Measurements from ENCODE around the gene RHD.
A peak's percentile ranks its signal among the peaks of the same experiment; 100 is the strongest.
"Not testable (repeated sequence)": the region's sequence is repeated elsewhere in the genome, so short reads cannot be mapped to it uniquely, and the experiment has no call there.

The RHD gene

GRCh38 chr1:25308168-25308567, 35.9 kb downstream of the RHD start:
- DNase-seq (ENCODE audit: low read depth): not testable (repeated sequence)

- peak; percentile 89 for DNase-seq (ENCODE audit: low read depth)
Measured at GRCh38 chr1:25309085-25309484, 36.8 kb downstream of the RHD start.

- DNase-seq (ENCODE audit: low read depth): peak; percentile 33
Measured at GRCh38 chr1:25309486-25309885, 37.2 kb downstream of the RHD start.

DNA sequence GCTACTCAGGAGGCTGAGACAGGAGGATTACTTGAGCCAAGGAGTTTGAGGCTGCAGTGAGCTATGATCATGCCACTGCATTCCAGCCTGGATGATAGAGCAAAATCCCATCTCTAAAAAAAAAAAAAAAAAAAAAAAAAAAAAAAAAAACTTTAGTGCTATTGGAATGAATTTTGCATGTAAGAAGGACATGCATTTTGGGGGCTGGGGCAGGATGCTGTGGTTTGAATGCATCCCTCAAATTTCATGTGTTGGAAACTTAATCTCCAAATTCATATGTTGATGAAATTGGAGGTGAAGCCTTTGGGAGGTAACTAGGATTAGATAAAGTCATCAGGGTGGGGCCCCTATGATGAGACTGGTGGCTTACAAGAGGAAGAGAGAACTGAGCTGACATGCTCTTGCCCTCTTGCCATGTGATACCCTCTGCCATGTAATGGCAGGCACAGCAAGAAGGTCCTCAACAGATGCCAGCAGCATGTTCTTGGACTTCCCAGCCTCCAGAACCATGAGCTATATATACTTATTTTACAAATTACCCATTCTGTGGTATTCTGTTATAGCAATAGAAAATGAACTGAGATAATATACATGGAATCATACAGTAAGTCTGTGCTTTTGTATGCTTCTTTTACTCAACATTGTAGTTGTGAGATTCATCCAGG, 40.6 kb downstream of the RHD start:
- not testable (repeated sequence) for DNase-seq (ENCODE audit: low read depth)

DNA sequence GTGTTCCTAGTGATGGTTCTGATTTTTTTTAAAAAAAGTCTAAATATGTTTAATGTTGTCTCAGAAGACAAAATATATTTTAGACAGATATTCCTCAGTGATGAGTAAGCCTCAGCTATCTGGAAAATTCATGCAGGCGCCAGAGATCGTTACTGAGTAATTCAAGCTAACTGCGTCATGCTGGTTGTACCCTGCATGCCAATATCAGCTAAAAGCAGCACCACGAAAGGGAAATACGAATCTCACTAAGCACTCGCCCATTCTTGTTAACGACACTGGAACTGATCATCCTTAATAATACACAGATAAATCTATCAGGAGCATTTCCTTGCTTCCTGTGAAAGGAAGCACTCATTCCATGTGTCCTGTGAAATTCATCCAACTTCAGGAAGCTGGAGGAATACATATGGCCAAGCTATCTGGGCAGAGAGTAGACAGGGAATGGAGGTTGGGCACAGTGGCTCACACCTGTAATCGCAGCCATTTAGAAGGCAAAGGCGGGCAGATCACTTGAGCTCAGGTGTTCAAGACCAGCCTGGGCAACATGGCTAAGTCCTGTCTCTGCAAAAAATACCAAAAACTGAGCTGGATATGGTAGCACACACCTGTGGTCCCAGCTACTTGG, 48.1 kb downstream of the RHD start:
- DNase-seq (ENCODE audit: low read depth): peak; percentile 87

- DNase-seq (ENCODE audit: low read depth): not testable (repeated sequence)
Measured at GRCh38 chr1:25322127-25322526, 49.8 kb downstream of the RHD start.

DNA sequence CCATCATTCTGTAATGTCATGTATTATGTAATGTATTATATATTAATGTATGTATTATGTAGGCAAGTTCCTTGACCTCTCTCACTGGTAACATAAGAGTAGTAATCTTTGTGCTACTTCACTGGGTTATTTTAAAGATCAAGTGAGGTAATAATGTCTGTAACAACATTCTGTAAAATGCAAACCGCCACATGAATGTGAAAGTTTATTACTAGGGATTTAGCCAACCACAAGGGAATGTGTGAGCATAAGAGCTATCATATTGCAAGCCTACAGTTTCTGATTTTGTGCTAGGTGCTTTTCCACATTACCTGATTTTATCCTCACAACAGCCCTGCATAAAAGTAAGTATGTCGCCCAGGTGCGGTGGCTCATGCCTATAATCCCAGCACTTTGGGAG, 52.1 kb downstream of the RHD start:
- DNase-seq (ENCODE audit: low read depth): not testable (repeated sequence)

DNA sequence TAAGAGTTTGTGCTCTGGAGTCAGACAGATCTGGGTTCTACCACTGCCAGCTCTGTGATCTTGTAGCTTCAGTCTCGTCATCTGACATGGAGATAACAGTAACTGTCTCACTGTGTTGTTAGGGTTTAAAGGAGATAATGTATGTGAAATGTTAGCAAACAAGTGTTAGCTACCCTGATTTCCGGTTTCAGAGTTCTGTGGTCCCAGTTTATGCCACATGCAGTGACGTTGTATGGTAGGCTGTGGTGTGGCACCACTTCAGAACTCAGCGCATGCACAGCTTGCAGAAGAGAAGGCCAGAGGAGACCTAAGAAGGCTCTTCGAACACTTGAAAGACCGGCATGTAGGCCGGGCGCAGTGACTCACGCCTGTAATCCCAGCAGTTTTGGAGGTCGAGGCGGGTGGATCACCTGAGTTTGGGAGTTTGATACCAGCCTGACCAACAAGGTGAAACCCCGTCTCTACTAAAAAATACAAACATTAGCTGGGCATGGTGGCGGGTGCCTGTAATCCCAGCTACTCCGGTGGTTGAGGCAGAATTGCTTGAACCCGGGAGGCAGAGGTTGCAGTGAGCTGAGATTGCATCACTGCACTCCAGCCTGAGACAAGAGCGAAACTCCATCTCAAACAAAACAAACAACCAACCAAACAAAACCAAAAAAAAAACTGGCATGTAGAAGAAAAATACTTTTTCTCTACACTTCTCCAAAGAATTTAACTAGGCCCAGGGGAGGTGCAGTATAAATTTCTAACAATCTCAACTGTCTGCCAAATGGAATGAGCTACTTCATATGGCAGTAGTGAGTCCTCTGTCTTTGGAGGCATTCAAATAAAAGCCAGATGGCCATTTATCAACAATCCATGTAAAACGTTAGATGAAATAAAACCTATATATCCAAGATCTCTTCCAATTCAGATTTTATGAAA, 55.8 kb downstream of the RHD start:
- DNase-seq (ENCODE audit: low read depth): not testable (repeated sequence)

DNA sequence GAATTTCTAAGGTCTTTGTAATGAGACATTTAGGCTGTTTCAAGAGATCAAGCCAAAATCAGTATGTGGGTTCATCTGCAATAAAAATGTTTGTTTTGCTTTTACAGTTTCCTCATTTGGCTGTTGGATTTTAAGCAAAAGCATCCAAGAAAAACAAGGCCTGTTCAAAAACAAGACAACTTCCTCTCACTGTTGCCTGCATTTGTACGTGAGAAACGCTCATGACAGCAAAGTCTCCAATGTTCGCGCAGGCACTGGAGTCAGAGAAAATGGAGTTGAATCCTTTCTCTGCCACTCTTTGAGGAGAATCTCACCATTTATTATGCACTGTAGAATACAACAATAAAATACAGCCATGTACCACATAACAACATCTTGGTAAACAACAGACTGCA, 56.5 kb downstream of the RHD start:
- not testable (repeated sequence) for DNase-seq (ENCODE audit: low read depth)

DNA sequence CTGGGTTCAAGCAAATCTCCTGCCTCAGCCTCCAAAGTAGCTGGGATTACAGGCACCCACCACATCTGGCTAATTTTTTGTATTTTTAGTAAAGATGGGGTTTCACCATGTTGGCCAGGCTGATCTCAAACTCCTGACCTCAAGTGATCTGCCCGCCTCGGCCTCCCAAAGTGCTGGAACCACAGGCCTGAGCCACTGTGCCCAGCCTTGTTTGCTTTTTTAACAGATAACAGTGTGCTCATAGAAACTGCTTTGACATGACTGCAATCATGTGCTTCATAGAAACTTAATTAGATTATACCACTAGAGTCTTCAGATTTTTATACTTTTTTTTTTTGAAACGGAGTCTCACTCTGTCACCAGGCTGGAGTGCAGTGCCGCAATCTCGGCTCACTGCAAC, 57.0 kb downstream of the RHD start:
- DNase-seq (ENCODE audit: low read depth): not testable (repeated sequence)

GRCh38 chr1:25329950-25330349, 57.6 kb downstream of the RHD start:
- peak; percentile 38 for DNase-seq (ENCODE audit: low read depth)

DNA sequence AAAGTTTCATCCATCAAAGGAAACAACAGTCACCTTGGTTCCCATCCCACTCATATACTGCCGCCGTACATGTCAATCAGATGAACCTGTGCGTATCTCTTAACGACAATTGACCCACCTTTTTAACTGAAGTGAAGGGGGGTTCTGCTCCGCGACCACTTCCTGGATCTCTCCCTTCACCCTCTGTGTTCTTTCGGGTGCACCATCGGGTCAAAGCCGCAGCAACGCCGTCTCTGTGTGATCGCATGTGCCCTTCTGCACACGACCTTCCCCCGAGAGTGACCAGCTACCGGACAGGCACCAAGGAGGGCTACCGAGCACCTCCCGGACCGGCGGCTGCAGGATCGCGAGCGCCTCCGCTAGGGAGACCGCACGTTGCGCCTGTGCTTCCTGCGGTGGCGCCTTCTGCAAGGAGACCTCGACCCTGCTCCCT, 64.6 kb downstream of the RHD start:
- not testable (repeated sequence) for DNase-seq (ENCODE audit: low read depth)

DNA sequence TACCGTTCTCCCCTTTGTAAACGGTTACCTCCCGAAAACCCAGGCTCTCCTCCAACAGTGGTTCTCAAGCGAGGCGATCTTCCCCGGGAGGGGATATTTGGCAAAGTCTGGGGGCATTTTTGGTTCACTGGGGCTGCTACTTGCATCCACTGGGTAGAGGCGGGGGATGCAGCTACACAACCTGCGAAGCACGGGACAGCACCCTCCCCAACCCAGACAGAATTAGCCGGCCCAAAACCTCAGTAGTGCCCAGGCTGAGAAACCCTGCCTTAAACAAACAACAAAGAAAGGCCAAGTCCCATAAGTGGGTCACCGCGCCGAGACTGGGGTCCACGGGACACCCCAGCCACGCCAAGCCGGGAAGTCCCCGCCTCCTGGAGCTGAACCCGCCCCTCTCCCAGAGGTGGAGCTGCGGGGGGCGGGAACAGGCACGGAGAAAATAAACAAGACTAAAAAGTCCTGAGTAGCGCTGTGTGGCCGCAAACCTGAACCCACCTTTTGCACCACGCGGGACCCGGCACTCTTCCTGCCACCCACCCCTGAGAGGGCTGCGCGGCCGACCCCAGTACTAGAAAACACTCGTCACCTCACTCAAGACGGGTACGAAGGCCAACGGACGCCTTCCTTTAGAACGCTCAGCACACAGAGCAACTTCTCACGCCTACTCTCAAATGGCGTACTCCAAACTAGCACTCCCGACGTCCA, 65.3 kb downstream of the RHD start:
- DNase-seq (ENCODE audit: low read depth): not testable (repeated sequence)

DNA sequence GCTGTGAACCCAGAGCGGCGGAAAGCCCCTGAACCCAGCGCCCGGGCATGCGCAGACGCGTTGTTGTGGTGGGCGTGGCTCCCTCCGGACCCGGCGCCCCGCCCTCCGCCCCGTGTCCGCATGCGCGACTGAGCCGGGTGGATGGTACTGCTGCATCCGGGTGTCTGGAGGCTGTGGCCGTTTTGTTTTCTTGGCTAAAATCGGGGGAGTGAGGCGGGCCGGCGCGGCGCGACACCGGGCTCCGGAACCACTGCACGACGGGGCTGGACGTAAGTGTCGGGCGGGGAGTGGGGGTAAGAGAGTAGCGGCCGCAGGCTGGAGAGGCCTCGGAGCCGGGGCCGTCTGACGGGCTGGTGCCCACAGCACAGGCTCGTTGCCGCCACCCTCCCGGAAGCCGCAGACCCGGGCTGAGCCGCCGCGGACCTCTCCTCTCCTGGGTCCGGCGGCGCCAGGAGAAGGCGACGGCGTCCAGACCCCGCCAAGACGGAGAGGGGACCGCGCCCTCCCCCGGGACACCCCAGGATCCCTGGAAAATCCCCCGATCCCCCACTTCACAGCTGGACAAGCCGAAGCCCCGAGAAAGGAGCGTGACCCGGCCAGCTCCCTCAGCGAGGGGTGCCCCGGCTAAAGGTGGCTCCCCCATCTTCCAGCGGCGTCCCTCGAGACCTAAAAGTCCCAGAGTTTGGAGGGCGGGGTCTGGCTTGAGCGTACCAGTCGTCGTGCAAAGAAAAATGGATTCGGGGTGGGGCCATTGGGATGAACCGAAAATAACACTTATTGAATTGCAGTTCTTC, 66.1 kb downstream of the RHD start, which contains the start of gene TMEM50A:
TSS of gene TMEM50A (plus strand) at position 147 of the 794 bp plus-strand sequence. CDS start 2,153 bp downstream, outside the sequence.
- peak; percentile 65 for DNase-seq (ENCODE audit: low read depth)

DNA sequence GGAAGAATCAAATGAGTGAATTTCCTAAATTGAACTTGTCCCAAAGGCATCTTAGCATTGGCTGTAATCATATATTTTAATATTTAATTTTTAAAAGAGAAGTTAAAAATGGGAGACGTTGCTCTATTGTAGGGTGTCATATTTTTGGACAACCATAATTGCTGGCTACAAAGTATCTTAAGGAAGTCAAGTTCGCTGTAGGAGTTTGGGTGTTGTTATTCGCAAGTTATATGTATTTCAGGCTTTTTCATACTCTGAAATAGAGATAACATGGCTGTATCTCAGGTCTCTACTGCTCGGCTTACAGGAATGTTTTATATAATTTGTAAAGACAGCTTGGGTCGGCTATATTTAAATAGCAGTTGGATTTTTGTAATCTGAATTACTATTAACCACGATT, 66.7 kb downstream of the RHD start:
- DNase-seq (ENCODE audit: low read depth): no peak

- DNase-seq (ENCODE audit: low read depth): no peak
Measured at GRCh38 chr1:25341746-25342145, 69.4 kb downstream of the RHD start.

DNA sequence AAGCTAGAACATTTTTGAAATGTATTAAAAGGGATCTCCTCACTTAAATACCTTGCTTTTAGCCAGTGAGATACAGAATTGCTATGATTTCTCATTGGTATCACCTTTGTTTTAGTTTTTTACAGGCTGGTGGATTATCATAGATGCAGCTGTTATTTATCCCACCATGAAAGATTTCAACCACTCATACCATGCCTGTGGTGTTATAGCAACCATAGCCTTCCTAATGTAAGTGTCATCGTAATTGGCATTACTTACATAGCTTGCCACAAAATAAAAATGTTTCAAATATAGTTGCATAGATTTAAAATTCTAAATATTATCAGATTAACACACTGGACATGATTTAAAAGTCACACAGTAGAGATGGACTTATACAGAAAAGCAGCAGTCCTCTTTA, 70.5 kb downstream of the RHD start:
- DNase-seq (ENCODE audit: low read depth): no peak

GRCh38 chr1:25343872-25344271, 71.6 kb downstream of the RHD start:
- peak; percentile 84 for DNase-seq (ENCODE audit: low read depth)

GRCh38 chr1:25347556-25347955, 75.2 kb downstream of the RHD start:
- no peak for DNase-seq (ENCODE audit: low read depth)

DNA sequence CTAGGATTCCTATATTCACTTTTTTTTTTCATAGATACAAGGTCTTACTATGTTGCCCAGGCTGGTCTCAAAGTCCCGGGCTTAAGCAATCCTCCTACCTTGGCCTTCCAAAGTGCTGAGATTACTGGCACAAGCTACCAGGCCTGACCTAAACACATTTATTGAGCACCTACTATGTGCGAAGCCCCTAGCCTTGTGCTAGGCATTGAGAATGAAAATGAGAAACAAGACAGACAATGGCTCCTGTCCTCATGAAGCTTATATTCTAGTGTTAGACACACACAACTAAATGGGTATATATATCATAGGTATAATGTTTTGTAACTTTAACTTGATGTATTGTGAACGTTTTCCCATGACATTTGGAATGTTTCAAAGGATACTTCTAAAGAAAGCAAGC, 77.3 kb downstream of the RHD start:
- DNase-seq (ENCODE audit: low read depth): no peak

DNA sequence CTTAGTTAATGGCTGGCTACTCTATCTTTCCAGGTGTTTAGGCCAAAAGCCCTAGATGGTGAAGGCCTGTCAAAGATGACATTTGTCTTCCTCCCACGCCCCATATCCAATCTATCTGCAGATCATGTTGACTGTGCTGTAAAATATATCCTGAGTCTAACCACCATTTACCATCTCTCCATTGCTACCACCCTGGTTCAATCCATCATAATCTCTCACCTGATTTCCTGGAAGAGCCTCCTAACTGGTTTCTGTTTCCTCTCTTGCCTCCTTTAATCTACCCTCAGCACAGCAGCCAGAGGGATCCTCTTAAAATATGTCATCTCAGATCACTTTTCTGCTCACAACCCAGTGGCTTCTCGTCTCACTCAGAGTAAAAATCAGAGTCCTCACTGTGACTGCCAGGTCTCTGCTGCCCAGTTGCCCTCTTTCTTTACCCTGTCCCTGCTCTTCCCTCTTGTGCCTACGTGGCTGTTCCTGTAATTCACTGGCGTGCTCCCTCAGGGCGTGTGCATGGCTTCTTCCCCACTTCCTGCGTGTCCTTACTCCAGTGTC, 83.6 kb downstream of the RHD start:
- no peak for DNase-seq (ENCODE audit: low read depth)
